Posterior cingulate gyrus (tissue), 11 donors: ENCODE measurements around the gene ZNF146.
"Not testable (repeated sequence)": the region's sequence is repeated elsewhere in the genome, so short reads cannot be mapped to it uniquely, and the experiment has no call there.

ENCODE experiments used
- DNase-seq, 10 donors: peaks; one replicate each; pipeline versions ENCODE4 v3.0.0 to v3.0.0-alpha.2; 2020 to 2021; ENCODE audit warnings: mixed read lengths in 3 of 10
- intact Hi-C: fragments of 100-400 bp; cut with DNase I; formaldehyde crosslinking; loops from one replicate; pipeline ENCODE4 v1.15.1; 2023

ZNF146 gene

GRCh38 chr19:36214386-36215275 lies at the start of gene ZNF146, which contains the start of gene ZNF565:
Gene ZNF146, plus strand, starts transcription at chr19:36215106. Its CDS starts 21,335 bp downstream, at chr19:36236441.
Gene ZNF565, minus strand, starts transcription at chr19:36214665. Its CDS starts 12,680 bp downstream, at chr19:36201985.
- intact Hi-C loops = no loop called here
- peak; percentile 95 to 100 (median 96) for DNase-seq

DNA sequence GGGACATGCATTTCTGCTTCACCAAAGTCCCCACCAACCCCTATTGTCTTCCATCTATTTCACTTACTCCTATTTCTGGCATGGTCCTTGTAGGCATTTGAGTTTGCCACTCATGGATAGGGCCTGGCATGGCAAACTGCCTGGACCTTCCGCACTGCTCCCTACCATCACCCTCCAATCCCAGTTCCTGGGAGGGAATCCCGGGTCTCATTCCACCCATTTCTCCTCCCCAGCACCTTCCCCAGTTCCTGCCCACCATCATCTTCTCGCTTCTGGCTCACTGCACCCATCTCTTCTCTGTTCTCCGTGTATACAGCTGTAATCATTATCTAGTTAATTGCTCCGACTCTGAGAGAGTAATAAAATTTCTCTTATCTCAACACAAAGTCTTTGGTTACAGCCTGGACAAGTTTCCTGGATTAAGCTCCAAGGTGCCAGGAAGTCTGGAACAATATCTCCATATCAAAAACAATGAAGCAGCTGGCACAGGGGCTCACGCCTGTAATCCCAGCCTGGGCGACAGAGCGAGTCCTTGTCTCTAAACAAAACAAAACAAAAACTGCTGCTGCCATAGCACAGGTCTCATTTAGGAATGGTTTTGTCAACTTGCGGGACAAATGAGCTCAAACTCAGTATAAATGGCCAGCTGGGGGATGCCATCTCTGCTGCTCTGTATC lies 45.7 kb upstream of the ZNF146 start:
- intact Hi-C loops = no loop called here
- peak in 1 of 10 donors; percentile 22 for DNase-seq

GRCh38 chr19:36172852-36173251 lies 42.1 kb upstream of the ZNF146 start:
- DNase-seq = peak in 2 of 10 donors; percentile 48 to 62
- intact Hi-C loops = loop anchor here (10.0 kb wide), 1 partner anchor 218 kb away; no protein-coding TSS in a partner anchor

GRCh38 chr19:36173846-36174245 lies 41.1 kb upstream of the ZNF146 start:
- intact Hi-C loops = loop anchor here (10.0 kb wide), 1 partner anchor 219 kb away; no protein-coding TSS in a partner anchor

DNA sequence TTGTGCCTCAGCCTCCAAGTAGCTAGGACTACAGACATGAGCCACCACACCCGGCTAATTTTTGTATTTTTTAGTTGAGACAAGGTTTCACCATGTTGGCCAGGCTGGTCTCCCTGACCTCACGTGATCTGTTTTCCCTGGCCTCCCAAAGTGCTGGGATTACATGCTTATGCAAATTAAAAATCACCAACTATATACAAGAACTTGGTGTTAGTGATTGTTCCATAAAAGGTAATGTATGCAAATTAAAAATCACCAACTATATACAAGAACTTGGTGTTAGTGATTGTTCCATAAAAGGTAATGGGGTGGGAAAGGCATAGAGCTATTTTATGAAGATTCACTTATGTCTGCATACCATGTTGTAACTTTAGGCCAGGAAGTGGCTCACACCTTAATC lies 35.8 kb upstream of the ZNF146 start:
- peak in 1 of 10 donors; percentile 5 for DNase-seq
- intact Hi-C loops = loop anchor here (10.0 kb wide), 1 partner anchor 224 kb away; no protein-coding TSS in a partner anchor

More at GRCh38 chr19:36173846-36174245, 41.1 kb upstream of the ZNF146 start:
- peak in 2 of 10 donors; percentile 2 to 29 for DNase-seq

GRCh38 chr19:36182612-36183244 lies 32.2 kb upstream of the ZNF146 start:
- intact Hi-C loops = no loop called here

DNA sequence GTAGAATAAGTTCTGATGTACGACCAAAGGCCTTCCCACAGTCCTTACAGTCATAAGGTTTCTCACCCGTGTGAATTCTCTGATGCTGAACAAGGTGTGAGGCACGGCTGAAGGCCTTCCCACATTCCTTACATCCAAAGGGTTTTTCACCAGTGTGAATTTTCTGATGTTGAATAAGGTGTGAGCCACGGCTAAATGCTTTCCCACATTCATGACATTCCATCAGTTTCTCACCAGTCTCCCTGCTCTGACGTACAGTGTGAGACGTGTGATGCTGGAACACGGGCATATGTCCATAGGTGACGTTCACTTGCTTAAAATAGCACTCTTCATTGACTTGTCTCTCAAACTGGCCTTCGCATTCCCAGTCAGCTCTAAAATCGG lies 31.7 kb upstream of the ZNF146 start:
- intact Hi-C loops = no loop called here
- no peak for DNase-seq

More at GRCh38 chr19:36182612-36183244, 32.2 kb upstream of the ZNF146 start:
- peak in 1 of 10 donors; percentile 8 for DNase-seq

DNA sequence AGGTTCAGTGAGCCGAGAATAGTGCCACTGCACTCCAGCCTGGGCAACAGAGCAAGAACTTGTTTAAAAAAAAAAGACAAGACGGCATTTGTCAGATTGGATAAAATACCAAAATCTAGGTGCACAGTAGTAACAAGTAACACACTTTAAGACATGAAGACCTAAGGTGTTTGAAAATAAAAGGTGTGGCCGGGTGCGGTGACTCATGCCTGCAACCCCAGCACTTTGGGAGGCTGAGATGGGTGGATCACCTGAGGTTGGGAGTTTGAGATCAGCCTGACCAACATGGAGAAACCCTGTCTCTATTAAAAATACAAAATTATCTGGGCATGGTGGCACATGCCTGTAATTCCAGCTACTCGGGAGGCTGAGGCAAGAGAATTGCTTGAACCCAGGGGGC lies 28.2 kb upstream of the ZNF146 start:
- peak in 1 of 10 donors; percentile 53 for DNase-seq
- intact Hi-C loops = not testable (repeated sequence)

DNA sequence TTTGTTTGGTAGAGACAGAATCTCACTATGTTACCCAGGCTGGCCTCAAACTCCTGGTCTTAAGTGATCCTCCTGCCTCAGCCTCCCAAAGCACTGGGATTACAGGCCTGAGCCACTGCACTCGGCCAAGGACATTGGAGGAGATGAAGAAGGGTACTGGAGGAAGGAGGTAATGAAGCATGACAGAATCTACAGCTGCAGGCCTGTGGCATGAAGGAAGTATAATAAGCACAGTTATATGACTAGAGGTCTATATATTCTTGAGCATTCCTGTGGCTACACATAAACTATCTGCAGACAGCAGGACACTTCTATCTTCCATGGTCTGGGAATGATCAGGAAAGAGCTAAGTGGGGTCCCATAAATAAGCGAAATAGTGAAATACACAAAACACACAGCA lies 18.7 kb upstream of the ZNF146 start:
- intact Hi-C loops = no loop called here

GRCh38 chr19:36198119-36198518 lies 16.8 kb upstream of the ZNF146 start:
- peak in 1 of 10 donors; percentile 28 for DNase-seq
- intact Hi-C loops = no loop called here

More for the DNA sequence above, 18.7 kb upstream of the ZNF146 start:
- DNase-seq = no peak

DNA sequence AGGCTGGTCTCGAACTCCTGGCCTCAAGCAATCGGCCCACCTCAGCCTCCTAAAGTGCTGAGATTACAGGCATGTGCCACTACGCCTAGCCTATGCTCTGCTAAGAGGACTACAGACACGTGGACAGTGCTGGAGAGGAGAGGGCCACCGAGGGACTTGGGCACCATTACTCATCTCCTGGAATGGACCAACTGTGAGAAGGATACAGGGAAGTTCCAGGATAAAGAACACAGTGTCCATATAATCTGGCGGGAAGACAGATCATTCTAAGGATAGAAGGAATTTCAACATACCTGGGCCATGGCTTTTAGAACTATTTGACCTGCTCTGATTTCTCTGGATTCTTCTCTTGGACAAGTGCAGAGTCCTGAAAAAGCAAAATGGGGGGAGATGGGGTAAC lies 13.2 kb upstream of the ZNF146 start:
- peak in 1 of 10 donors; percentile 35 for DNase-seq
- intact Hi-C loops = no loop called here

GRCh38 chr19:36203293-36203692 lies 11.6 kb upstream of the ZNF146 start:
- no peak for DNase-seq
- intact Hi-C loops = no loop called here

DNA sequence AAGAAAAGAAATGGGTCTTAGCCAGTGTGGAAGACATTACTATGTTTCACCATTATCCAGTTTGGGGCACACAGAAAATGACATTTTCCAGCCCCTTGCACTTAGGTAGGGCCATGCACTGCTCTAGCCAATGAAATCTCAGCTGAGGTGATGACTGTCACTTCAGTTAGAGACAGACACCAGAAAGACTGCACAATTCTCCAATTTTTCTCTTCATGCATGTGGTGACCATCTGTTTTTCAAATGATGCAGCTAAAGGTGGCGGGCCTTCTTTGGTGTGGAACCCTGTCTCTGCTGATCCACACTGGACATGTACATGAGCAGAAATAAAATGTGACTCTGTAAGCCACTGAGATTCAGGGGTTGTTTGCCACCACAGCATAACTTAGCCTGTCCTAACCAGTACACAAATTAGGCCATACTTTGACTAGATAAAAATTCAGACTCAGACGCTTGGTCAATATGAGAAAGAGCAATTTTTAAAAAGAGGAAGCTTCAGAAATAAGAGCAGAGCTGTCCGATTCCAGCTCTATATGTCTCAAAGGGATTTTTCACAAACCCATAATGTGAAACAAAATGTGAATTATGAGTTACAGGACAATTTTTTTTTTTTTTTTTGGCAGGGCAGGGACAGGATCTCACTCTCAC lies 7.2 kb upstream of the ZNF146 start:
- intact Hi-C loops = no loop called here
- DNase-seq = peak in 1 of 10 donors; percentile 14

GRCh38 chr19:36209372-36209771 lies 5.5 kb upstream of the ZNF146 start:
- intact Hi-C loops = no loop called here
- no peak for DNase-seq

DNA sequence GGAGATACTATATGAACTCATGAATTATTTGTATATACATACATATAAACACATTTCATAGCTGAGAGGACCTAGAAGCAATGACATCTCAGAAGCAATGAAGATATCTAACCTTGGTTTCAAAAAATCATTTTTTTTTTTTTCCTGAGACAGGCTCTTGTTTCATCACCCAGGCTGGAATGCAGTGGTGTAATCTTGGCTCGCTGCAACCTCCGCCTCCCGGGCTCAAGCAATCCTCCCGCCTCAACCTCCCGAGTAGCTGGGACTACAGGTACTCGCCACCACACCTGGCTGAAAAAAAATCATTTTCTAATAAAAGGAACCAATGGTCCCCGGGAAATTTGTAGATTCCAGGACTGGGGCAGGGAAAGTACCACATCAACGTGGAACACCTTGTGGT lies 4.4 kb upstream of the ZNF146 start:
- intact Hi-C loops = no loop called here
- DNase-seq = peak in 2 of 10 donors; percentile 41 to 42

- intact Hi-C loops = no loop called here
These were observed 2.0 kb upstream of the ZNF146 start for GRCh38 chr19:36212895-36213294.

GRCh38 chr19:36215276-36216123 lies 594 bp downstream of the ZNF146 start:
- DNase-seq = no peak
- intact Hi-C loops = no loop called here

More at GRCh38 chr19:36212895-36213294, 2.0 kb upstream of the ZNF146 start:
- no peak for DNase-seq

GRCh38 chr19:36221474-36221873 lies 6.6 kb downstream of the ZNF146 start:
- DNase-seq = no peak
- intact Hi-C loops = no loop called here

DNA sequence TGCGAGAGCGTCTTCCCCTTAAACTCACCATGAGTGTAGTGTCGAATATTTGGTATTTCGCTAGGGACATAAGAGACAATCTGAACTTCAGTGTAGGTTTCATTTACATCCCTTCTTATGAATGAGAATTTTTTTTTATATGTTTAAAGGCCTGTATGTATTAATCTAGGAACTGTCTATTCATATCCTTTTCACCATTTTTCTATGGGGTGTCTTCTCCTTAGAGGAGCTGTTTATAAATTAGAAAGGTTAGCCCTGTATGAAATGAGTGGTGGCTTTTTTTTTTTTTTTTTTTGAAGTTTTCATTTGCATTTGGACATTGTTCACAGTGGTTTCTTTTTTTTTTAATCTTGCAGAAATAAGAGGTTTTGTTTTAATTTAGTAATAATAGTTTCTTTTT lies 7.6 kb downstream of the ZNF146 start:
- intact Hi-C loops = no loop called here
- no peak for DNase-seq
